GM04503 (cell line): Measurements from ENCODE around the gene KLHDC7B.

Experiments used
- DNase-seq: peaks from one replicate; pipeline ENCODE4 v3.0.0-alpha.2; 2012; ENCODE audit warnings: low read depth

KLHDC7B gene

DNA sequence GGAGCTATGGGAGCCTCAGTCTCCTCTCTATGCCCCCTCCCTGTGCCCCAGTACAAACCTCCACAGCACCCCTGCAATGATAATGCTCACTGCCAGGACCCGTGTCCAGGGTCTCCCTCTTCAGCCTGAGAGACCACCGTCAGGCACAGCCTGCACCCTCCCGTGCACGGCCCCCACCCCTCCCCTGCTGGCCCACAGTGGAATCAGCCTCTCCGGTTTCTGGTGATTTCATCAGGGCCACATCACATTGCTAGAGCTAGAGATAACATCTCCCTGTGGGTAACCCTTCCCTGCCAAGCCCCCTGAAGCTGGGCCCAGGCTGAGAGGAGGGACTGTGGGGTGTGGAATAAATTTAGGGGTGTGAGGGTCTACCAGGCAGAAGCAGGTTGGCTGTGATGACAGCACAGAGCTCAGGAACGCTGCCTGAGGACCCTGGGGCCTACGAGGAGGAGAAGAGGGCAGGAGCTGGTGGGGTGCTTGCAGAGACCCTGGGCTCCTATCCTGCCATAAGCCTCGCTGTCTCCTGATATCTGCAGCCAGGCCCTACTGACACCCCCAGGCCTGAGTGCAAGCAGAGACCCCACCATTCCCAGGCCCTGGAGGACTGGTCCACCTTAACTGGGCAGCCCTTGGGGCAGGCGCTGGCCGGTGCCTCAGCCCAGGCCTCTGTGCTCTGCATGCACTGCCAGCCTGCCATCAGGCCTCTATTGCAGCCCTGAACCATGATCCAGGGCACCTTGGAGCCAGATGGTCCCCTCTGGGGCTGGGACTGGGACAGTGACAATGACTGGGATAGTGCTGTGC is at the start of gene KLHDC7B:
KLHDC7B (plus strand) TSS at position 378 of the 804 bp plus-strand sequence; CDS start at position 723, 345 bp downstream.
- no peak for DNase-seq

DNA sequence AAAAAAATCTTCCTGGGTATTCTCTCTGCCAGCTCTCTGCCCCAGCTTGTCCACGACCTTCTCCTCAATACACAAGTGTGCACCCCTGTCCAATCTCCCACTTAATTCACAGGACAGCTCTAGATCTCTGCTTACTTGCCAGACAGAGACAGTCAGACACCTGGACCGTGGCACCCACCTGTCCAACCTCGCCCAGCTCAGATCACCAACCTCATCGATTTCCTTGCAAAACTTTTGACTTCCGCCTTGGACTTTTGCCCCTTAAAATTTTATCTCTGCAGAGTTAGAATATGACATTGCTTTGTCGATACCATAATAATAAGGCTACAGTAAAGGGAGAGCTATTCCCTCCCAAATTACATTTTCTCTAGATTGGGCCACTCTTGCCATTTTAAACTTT is 48.6 kb upstream of the KLHDC7B start:
- DNase-seq = no peak

- no peak for DNase-seq
Measured at GRCh38 chr22:50498322-50498890, 47.3 kb upstream of the KLHDC7B start.

GRCh38 chr22:50500452-50500851 is 45.2 kb upstream of the KLHDC7B start:
- no peak for DNase-seq

DNA sequence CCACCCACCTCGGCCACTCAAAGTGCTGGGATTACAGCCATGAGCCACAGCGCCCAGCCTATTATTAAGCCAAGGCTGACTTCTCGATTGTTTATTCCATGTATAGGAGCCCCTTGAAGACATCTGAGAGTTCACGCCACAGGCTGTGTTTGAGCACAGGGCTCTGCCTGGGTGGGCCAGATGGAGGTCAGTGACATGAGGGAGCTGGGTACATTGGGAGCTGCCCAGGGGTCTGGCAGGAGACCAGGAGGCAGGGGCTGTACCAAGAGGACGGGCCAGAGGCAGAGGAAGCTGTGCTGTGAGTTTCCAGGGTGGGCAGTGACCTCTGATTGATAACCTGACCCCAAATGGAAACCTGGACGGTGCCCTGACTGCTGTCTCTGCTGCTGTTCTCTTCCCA is 43.6 kb upstream of the KLHDC7B start:
- DNase-seq = no peak

DNA sequence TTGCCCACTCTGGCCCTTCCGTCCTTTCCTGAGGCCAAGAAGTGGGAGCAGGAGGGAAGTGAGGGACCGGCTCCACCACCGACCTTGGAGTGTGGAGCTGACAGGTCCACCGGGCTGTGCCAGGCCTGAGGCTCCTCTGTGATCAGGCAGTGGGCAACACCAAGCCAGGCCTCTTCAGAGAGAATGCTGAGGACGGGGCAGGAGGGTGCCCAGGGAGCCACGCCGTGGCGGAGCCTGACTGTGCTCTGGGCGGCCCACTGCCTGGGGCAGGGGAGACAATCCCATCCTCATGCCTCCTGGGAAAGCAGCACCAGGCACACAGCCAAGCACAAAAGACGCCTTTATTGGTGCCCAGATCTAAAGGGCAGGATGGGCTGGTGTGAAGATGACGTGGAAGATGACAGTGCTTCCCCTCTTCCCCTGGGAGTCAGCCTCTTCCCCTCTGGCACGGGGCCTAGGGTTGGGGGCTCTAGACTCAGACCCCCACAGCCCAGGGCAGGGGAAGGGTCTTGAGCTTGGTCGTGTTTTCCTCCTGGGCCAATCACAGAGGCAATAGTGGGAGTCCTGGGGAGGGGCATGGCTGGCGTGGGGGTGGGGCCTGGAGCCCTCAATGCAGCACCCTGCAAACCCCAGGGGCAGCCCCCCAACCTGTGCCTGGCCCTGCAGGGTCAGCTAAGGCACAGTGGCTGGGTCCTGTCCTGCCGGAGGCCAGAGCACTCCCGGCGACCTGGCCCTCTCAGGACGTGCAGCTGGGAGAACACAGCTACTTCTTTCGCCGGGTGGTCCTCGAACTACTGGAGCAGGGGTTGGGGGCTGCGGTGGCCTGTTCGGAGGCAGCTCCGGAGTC is 42.8 kb upstream of the KLHDC7B start:
- no peak for DNase-seq

- DNase-seq = no peak
Measured at GRCh38 chr22:50503475-50504145, 42.1 kb upstream of the KLHDC7B start.

GRCh38 chr22:50504369-50505211 is 41.1 kb upstream of the KLHDC7B start:
- no peak for DNase-seq

GRCh38 chr22:50505276-50505775 is 40.4 kb upstream of the KLHDC7B start:
- DNase-seq = no peak

GRCh38 chr22:50505776-50506610 is 39.7 kb upstream of the KLHDC7B start:
- no peak for DNase-seq

DNA sequence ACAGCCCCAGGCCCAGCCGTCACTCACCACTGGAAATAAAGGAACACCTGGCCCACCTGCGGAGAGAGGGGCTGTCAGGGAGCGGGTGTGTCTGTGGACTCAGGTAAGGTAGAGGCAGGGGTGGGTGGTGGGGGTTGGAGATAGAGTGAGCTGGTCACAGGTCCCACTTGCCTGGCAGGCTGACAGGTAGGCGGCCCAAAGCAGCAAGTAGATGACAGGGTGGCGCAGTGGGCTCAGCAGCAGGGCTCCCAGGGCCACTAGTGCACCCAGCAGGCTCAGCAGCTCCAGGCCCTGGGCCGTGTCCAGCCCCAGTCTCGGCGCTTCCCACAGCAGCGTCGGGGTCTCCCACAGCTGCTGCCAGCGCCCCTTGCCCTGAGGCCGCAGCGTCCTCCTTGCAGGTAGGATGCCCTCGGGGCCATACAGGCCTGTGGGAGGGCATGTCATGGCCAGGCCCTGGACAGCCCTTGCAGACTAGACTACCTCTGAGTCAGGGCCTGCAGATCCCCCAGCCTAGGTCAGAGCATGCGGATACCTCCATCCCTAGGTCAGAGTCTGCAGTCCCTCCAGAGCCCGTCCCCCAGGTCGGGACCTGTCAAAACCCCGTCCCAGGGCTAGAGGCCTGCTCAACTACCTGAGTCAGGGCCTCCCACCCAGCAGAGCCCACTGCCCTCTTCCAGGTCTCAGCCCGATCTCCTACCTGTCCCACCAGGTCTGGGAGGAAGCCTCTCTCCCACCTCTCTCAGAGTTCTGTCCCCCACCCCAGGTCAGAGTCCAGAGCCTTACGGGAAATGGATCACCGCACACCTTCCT is 38.9 kb upstream of the KLHDC7B start:
- DNase-seq = no peak

DNA sequence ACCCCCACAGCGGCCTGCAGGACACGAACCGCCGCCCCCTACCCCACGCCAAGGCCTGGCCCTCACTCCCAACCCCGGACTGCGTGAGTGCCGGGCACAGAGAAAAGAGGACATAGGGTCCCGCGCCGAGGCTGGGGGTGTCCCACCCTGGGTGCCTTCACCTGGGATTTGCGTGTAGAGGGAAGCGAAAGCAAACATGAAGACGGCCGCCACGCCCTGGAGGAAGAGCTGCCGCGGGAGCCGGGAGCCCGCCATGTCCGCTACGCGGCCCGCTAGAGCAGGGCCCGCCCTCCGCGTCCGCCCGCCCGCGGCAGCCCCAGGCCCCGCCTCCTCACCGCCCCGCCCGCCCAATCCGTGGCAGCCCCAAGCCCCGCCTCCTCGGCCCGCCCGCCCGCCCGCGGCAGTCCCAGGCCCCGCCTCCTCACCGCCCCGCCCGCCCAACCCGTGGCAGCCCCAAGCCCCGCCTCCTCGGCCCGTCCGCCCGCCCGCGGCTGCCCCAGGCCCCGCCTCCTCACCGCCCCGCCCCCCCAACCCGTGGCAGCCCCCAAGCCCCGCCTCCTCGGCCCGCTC is 38.2 kb upstream of the KLHDC7B start, which contains the start of gene LMF2:
LMF2 (minus strand) TSS at position 282 of the 570 bp plus-strand sequence; CDS start at position 255, 27 bp downstream.
- no peak for DNase-seq

DNA sequence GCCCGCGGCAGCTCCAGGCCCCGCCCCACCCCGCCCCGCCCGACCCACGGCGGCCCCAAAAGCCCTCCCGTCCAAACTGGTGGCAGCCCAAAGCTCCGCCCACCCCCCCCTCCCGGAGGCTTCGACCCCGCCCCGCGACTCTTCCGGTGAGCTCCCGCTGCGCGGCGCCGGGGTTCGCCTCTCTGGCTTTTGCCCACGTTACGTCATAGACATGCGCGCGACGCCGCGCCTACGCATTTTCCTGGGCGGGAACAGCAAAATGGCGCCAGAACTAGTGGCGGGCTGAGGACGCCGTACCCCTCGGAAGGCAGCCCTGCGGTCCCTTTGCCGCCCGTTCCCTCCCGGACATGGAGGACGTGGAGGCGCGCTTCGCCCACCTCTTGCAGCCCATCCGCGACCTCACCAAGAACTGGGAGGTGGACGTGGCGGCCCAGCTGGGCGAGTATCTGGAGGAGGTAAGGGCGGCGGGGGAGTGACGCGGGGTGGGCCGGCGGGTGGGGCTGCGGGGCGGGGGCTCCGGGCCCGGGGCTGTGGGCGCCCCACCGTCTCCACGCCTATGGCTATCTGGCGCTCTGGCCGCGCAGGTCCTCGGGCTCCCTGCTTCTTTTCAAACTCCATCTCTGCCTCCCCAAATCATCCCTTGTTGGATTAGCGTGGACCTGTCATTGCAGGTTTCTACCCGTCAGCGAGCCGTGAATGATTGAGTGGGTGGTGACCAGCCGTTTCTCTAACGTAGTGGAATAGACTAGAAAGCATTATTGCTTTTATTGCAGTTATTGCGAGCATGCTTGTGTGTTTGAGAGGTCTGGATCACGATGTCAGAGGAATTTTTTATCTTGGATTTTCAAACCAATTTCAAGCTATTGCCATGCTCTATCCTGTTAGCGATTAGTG is 37.5 kb upstream of the KLHDC7B start, which contains the start of gene NCAPH2:
NCAPH2 (plus strand) TSS at position 234 of the 894 bp plus-strand sequence; CDS start at position 348, 114 bp downstream.
- DNase-seq = no peak

GRCh38 chr22:50508897-50509296 is 36.8 kb upstream of the KLHDC7B start:
- DNase-seq = no peak

DNA sequence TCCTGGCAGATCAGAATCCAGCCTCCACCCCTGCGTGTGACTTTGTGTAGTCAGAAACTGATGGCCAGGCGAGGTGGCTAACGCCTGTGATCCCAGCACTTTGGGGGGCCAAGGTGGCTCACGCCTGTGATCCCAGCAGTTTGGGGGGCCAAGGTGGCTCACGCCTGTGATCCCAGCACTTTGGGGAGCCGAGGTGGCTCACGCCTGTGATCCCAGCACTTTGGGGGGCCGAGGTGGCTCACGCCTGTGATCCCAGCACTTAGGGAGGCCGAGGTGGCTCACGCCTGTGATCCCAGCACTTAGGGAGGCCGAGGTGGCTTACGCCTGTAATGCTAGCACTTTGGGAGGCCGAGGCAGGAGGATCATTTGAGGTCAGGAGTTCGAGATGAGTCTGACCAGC is 32.5 kb upstream of the KLHDC7B start:
- DNase-seq = no peak

DNA sequence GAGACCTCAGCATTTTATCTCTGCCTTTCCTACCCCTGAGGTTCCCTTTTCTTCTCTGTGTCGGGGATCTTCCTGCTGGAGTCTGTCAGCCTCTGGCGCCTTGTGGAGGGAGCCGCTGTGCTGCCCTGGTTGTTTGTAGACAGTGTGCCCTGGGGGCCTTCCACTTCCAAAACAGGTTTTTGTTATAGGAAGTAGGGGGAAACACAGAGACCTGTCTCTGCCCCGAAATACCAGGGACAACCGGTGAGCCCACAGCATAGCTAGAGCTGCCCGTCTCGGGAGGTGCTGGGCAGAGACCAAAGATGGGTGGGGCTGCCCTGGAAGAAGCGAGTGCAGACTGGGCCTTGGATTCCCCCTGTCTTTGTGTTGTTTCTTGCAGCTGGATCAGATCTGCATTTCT is 29.6 kb upstream of the KLHDC7B start:
- no peak for DNase-seq

- DNase-seq = no peak
Measured at GRCh38 chr22:50516891-50517290, 28.8 kb upstream of the KLHDC7B start.
